ENCODE results near the gene CDC42BPA. TPM values are rescaled to one million over a fixed set of nuclear protein-coding genes. Genes with fewer than 3 reads are reported as not detected.
"Not testable (repeated sequence)": the region's sequence is repeated elsewhere in the genome, so short reads cannot be mapped to it uniquely, and the experiment has no call there.

CDC42BPA gene
- total RNA-seq, 1 donor from 2014 or later, result 37.4 TPM

DNA sequence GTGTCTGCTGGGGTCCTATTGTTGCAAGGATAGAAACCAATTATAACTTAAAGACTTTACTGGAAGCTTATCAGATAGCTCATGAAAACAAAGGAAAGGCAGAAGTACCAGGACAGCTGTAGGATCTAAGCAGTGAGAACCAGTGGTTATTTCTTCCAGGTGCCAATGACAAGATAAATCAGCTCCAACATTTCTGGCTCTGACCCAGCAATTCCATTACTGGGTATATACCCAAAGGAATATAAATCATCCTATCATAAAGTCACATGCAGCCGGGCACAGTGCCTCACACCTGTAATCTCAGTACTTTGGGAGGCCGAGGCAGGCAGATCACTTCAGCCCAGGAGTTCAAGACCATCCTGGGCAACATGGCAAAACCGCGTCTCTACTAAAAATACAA, 17.8 kb upstream of the CDC42BPA start:
- ATAC-seq; DNase-seq; intact Hi-C loops (cut with micrococcal nuclease): not testable (repeated sequence)

DNA sequence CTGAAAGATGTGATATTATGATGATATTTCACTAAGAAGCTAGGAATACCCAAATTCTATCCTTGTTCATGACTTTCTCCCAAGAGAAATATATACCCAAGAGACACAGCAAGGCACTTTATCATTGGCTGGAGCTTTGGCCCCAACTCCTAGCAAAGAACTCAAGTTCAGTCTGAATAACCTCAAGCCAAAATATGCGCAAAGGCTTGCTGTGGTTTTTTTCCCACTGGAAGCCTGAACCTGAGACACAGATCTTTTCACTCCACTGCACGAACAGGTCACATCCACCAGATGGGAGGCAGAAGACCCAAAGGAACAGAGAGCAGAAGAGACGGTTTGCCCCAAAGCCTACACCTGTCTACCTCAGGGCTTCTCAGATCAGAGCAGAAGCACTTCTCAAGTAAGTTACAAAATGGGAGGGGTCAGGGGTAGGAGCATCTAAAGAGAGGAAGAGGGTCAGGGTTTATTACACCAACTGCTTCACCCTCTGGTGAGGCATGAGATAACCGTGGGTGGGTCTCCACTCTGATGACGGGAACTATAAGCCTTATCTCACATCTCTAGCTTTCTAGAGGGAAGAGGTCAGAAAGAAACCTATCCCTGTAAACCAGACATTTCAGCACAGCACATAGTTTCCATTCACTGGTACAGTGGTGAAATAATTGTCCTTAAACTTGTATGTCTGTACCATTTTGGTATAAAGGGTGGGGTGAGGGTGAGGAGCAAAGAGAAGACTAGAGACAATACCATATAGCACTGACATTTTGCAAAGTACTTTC, 17.1 kb upstream of the CDC42BPA start:
- no peak for ATAC-seq
- intact Hi-C loops (cut with micrococcal nuclease), result no loop called here
- DNase-seq, result no peak

DNA sequence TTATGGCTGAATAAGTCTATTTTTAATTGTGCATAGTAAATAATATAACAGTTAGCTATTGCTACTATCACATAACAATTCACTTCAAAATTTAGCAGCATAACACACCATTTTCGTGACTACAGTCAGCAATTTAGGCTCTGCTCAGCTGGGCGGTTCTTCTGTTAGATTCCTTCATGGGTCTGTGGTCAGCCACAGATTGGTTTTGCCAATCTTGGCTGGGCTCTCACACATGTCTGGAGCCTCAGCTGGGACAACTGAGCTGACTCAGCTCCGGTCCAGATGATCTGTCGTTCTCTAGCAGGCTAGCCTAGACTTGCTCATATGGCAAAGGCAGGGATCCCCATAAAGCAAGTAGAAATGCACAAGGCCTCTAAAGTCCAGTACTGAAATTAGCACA, 15.1 kb upstream of the CDC42BPA start:
- DNase-seq (no peak), ATAC-seq (no peak)
- intact Hi-C loops (cut with micrococcal nuclease), result no loop called here

DNA sequence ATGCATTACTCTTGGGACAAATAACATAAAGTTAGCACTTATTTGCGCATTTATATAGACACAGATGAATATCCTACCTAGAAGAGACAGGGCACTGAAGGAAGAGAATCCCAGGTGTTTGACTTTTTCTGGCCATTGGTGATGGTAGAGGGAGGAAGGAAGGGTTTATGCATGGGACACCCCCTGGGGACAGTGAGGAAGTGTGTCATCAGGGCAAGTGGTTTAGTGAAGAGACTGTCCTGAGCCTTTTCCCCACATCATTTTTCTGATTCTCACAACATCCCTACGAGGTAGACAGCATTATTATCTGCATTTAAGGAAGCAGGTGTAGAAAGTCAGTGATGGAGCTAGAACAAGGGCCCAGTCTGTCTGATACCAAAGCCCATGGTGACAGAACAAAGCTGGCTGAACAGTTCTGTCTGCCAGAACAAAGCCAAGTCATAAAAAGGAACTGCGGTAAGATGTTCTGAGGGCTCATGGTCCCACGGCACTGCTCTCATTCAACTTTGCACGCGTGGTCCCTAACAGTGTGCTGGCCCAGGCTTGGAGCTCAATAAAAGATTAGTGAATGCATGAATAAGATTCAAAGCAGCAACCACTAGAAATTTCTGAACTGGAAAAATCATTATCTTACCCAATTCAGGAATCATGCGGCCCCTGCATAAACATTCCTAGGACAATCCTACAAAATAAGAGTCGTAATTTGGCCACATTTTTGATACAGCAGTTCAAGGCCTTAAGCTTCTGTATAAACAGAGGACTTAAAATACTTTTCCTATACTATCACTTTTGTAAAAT, 12.2 kb upstream of the CDC42BPA start:
- intact Hi-C loops (cut with micrococcal nuclease), result no loop called here
- DNase-seq, result no peak
- ATAC-seq, result peak; percentile 35

DNA sequence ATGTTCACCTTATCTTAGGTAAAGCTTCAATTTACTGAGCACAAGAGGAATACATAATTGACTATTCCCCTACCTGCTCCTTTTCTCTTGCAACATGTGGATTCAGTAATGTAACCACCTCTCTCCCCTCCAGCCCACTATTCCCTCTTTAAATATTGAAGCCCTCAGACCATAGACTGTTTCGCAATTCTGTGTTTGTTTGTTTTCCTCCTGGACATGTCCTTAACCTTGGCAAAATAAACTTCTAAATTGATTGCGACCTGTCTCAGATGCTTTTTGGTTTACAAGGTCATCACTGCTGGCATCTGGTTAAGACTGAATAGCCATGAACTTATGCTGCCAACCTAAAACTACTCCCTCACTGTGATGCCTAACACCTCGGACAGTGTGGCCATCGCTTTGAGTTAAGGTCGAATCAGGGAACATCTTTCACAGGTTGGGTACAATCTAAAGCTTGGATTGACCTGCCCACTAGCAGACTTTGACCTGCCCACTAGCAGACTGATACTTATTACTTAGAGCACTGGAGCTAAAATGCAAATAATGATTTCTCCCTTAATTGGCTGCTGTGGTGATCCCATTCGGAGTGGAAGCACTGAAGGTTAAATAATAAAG, 10.2 kb upstream of the CDC42BPA start:
- intact Hi-C loops (cut with micrococcal nuclease), result no loop called here
- ATAC-seq, result no peak
- no peak for DNase-seq

DNA sequence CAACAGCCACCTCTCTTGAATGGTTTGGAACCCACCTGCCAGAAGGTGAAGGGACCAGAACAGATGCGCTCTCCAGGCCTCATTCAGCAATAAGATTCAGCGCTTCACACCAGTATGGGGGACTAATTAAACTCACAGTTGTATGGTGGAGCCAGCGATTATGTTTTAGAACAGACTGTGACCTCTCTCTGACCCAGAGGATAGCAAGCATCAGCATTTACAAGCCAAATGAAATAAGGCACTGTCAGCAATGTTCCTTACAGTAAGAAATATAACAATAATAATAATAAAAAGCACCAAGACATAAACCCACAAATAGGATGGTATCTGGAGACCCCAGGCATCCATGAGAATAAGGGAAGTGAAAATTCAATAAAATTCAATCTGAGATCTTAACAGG, 6.9 kb upstream of the CDC42BPA start:
- DNase-seq (no peak), ATAC-seq (no peak)
- intact Hi-C loops (cut with micrococcal nuclease), result no loop called here

DNA sequence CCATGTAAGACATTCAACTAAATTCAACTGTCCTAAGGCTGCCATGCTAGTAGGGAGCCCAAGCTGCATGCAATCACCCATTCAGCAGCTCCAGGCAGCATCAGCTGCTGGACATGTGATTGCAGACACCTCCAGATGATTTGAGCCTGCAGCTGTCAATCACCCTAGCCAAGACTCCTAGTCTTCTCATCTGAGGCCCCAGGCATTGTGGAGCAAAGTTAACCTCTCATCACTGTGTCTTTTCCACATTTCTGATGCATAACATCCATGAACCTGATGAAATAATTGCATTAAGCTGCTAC, 5.6 kb upstream of the CDC42BPA start:
- intact Hi-C loops (cut with micrococcal nuclease), result no loop called here
- no peak for DNase-seq
- no peak for ATAC-seq

DNA sequence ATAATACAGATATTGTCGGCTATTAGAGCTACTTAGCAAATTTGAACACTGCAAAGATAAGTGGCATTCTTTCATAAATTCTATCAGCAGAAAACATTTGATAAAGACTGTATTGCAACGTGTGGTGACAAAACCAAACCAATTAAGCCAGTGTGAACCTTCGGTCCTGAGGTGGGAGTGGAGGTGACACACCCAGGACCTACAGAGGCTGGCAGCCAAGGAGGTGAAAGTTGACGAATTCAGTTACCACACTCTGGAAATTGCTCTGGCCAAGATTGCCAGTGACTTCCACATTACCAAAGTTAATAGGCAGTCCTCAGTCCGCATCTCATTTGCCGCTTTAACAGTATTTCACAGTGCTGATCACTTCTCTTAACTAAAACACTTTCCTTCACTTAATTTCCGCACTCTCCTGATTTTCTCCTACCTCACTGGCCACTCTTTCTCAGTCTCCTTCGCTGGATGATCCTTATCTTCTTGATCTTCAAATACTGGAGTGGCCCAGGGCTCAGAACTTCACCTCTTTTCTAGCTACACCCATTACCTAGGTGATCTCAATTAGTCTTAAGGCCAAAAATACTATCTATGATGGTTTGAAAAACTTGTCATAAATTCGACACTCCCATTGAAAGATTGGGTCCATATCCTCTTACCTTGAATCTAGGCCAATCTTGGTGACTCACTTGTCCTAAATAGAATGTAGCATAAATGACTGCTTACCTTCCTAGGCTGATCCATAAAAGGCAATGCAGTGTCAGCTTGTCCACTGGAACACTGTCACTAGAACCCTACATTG, 5.1 kb upstream of the CDC42BPA start:
- ATAC-seq (no peak), DNase-seq (no peak)
- intact Hi-C loops (cut with micrococcal nuclease), result no loop called here

DNA sequence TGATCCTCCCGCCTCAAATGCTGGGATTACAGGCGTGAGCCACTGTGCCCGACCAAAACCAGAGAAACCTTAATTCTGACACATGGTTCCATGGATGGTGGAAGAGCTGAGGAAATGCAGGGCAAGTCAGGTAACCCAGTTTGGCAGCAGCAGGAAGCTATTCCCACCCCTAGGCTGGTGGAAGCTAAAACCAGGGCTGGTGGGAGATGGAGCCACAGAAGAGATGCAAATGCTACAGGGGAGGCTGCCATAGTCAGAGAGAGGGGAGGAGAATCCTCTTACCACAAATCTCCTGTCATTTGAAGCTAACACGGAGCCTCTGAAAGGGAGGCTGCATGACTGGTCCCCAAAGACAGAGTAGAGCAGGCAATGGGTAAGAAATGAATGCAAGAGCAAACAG, 4.1 kb upstream of the CDC42BPA start:
- intact Hi-C loops (cut with micrococcal nuclease), result no loop called here
- ATAC-seq (no peak), DNase-seq (no peak)

DNA sequence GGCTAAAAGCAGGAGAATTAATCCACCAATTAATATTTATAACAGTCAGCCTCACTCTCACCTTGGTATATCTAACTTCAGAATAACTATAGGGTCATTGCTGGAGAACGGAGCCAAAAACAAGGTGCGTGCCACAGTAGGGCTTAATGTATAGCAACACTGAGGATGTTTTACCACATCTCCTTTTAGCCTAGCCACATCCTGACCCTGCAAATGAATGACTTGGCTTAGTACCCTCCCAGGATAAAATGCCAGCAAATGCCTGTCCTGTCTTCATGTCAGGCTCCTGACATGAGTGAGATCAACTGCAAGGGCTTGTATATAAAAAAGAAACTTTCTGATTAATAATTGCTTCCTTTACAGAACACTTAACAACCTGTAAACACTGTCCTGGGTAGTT, 2.7 kb upstream of the CDC42BPA start:
- intact Hi-C loops (cut with micrococcal nuclease), result no loop called here
- DNase-seq (no peak), ATAC-seq (no peak)

DNA sequence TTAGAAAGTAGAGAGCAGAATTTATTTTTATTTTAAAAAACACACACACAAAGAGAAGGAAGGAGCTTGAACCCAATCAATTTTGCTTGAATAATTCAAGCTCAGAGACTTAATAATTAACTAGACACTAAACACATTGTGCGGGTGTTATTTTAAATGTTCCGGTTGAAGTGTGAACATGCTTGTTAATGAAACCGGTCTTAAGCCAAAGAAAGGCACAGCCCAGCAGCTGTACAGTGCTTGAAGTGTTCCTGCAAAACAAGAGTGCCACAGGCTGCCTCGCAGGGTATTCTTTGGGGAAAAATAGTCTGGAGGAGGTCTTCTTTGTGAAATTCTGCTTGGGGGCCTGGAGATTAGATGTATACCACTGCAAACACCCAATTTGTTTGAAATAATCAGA, 2.2 kb upstream of the CDC42BPA start:
- no peak for ATAC-seq

DNA sequence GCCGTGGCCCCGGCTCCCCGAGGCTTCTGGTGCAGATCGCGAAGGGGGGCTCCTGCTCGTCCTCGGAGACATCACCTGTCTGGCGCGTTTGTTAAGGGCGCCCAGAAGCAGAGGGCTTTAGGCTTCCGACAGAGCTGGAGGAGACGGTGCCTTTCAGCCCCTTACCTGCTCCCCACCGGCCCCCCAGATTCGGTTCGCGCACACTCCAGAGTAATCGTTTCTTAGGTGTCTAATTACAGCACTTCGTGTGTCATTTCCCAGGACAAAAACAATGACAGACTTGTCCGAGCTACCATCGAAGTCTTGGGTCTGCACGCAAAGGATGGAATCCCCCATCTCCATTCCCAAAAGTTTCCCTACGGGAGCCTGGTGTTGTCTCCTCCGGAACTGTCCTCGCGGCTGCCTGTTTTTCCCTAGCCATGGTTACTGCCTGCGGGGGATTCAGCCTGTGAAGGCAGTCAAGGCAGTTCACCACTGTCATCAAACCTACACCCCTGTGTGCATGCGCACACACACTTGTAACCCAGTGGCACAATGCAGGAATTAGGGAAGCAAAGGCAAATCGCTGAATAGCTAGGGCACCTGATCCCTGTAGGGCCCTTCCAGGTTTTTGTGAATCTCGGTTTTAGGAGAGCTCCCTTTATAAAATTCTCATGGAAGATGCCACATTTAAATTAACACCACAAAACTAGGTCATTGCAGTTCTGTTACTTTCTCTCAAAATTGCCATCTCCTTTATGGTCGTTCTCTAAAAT, 738 bp upstream of the CDC42BPA start:
- intact Hi-C loops (cut with micrococcal nuclease), result no loop called here
- DNase-seq (peak; percentile 45), ATAC-seq (peak; percentile 49)

More for the DNA sequence above, 2.2 kb upstream of the CDC42BPA start:
- no peak for DNase-seq
- intact Hi-C loops (cut with micrococcal nuclease), result no loop called here

DNA sequence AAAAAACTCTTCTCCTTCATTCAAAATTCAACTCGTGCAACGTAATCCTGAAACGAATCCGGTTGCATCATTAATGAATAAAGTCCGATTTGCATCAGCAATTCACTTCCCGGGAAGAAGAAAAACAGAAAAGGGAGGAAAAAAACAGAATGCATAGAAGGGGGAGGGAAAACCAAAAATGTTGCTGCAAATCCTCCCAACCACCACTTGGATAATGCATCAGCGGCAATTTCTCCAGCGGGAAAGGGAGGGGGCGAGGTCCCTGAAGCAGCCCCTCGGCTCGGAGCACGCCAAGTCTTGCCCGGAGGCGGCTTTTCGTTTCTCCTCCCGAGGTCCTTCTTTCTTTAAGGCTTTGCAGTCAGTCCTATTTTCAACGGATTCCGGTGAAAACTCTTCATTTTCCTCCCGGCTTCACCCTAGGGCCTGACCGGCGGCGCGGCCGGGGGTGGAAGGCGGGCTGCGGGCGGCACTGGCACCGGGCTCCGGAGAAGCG, 723 bp downstream of the CDC42BPA start:
- intact Hi-C loops (cut with micrococcal nuclease), result no loop called here
- no peak for DNase-seq
- peak; percentile 9 for ATAC-seq

DNA sequence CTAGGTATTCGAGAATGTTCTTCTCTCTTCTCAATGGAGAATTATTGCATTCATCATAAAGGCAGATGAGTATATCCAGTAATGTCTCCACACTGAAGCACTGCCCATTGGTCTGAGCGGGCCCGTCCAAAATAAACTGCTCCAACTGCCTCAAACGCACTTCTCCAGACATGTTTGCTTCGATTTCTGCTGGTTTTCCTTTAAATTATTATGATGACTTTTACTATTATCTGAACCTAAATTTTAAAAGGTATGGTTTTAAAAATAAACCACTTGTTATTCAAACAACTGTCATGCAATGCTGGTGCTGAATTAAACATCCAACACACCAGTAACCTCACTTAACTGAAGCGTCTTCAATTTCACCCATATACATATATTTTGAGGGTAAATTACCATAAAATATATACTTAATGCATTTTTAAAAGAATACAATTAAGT, 1.3 kb downstream of the CDC42BPA start:
- DNase-seq (no peak), ATAC-seq (no peak)
- intact Hi-C loops (cut with micrococcal nuclease), result no loop called here

DNA sequence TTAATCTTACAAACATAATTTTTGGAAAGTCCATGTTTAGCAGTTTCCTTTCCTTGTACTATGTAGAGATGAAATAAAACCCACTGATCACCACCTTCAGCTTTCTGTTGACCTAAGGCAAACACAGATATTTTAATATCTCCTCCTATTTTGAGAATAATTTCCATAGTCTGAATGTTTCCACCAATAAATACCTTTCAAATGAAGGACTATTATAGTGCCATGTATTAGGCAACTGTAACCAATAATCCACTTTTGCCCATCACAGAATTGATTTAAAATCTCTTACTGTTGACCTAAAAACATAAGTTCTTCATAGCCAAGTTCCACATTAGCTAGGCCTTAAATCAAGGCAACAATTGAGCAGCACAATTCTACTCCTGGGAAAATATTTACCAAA, 1.8 kb downstream of the CDC42BPA start:
- DNase-seq, result no peak
- intact Hi-C loops (cut with micrococcal nuclease), result no loop called here
- ATAC-seq, result no peak

DNA sequence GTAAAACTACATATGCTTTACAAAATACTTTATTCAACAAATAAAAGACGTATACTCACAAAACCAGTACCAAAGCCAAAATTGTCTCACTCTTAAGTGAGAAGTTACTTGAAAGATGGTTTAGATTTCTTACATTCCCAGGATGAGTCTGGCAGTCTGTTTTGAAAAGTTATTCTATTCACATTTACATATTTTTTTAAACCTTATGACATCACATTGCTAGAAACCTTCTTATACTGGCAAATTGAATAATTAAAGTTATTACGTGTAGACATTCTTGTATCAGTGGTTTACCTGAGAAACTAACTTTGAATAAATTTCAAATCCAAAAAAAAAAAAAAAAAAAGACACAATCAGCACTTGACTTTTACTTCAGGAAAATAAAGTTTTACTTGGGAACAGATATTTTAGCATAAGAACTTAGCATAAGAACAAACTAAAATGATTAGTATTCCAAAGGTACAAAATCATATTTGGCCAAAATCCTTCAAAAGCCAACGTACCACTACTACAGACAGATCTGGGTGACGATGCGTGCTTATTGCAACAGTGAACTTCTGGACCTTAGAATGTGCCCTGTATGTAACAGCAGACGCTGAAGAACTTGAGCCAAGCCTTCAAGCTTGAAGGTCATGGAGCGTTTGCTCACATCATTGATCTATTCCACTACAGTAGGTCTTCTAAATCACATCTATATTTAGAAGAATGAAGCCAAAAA, 2.5 kb downstream of the CDC42BPA start:
- no peak for DNase-seq
- ATAC-seq, result peak; percentile 15
- intact Hi-C loops (cut with micrococcal nuclease), result no loop called here

DNA sequence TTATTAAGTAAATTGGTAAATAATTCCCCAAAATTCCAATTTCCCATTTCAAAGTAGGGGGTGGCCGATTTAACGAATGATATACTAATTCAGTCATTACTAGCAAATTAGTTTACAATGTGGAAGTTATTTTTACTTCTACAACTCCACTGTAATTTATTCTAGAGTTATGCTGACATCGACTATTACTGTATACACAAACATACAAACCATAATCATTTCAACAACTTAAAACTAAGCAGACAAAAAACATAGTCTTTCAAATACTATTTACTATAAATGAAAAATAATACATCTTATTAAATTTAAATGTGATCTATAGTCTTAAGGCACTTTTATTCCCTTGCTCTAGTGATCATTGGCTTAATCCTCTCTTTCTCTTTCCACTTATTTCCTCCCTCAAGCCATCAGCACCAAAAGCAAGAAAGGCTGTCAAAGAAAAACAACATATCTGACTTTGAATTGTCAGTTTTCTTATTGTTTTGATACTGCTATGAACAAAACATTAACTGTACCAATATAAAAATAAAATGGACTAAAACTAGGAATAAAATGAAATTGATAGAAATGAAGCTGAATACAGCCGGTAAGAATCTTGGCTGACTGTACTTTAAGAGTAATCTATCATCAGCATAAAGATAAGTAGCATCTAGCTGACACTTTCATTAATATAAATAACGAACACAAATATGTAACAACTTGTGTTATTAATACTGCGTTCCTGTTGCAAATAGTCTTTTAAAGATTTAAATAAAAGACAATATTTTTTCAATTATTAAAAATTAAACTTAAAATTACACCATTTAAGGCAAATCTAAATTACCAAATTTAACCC, 4.1 kb downstream of the CDC42BPA start:
- intact Hi-C loops (cut with micrococcal nuclease), result no loop called here
- no peak for DNase-seq
- no peak for ATAC-seq
